Peyer's patch (tissue), 4 donors: ENCODE data around the gene NOC4L.

Experiments
- CTCF ChIP-seq, 6 experiments: fragments of 450-650 bp in 4 of 6; fragments of 200-600 bp in 2 of 6; sonication (generic) in 1 of 6; IDR thresholded peaks; one replicate each; pipeline ENCODE4 v1.5.1; 2017 to 2019; ENCODE audit warnings: antibody characterized with exemption in 6 of 6, mild to moderate bottlenecking in 3 of 6, moderate library complexity in 1 of 6
- POLR2A ChIP-seq, 2 donors: fragments of 450-650 bp; IDR thresholded peaks; one replicate each; pipeline ENCODE4 v1.5.1; 2017; ENCODE audit warnings: antibody characterized with exemption in 2 of 2, mild to moderate bottlenecking in 2 of 2, moderate library complexity in 2 of 2

- TF ChIP-seq CTCF (IDR thresholded peaks at IDR 0.05) (no peak), POLR2A (IDR thresholded peaks at IDR 0.05) (no peak)
Measured at GRCh38 chr12:132139912-132140311, 4.3 kb upstream of the NOC4L start.
